SK-N-SH (cell line): Measurements from ENCODE around the gene FRAS1. TPM values are rescaled to one million over a fixed set of nuclear protein-coding genes. Genes with fewer than 3 reads are reported as not detected.

Source experiments
- CTCF ChIA-PET: fragments of 300-600, 350-600 bp; formaldehyde crosslinking; extraction: SDS; loops from one replicate; lab custom pipeline; 2021; lab: Yijun Ruan, JAX
- POLR2A ChIA-PET: fragments of 350-600 bp; sonication (Branson Sonifier 250); formaldehyde crosslinking; extraction: SDS; loops from one replicate; lab custom pipeline; 2020; ENCODE audit warnings: antibody characterized with exemption, inconsistent platforms; lab: Yijun Ruan, JAX
- DNase-seq: peaks from one replicate; pipeline ENCODE4 v3.0.0; 2012
- H2AFZ ChIP-seq: fragments of 200-600 bp; sonication (generic); 2 replicates; pipeline ENCODE4 v1.8.1; 2016; ENCODE audit warnings: antibody characterized with exemption, mild to moderate bottlenecking, low read depth
- H3F3A ChIP-seq: fragments of 200-600 bp; sonication (generic); replicated peaks from 2 replicates; pipeline ENCODE3; 2016; ENCODE audit warnings: antibody characterized with exemption, mild to moderate bottlenecking; ENCODE audit not compliant: insufficient read depth
- H3K27ac ChIP-seq, 2 experiments: fragments of 200-500 bp in 1 of 2; fragments of 200-600 bp in 1 of 2; sonication (Bioruptor generic) in 1 of 2; sonication (generic), shearing (Covaris generic) in 1 of 2; 2 replicates each; pipeline versions ENCODE4 v1.5.1 to v1.6.1; 2014 to 2016; ENCODE audit warnings: low read depth in 2 of 2, inconsistent platforms in 1 of 2, low read length in 1 of 2, mild to moderate bottlenecking in 1 of 2, mixed read lengths in 1 of 2
- H3K27me3 ChIP-seq: fragments of 200-600 bp; sonication (generic), shearing (Covaris generic); 2 replicates; pipeline ENCODE4 v1.6.1; 2016; ENCODE audit warnings: mixed run types; ENCODE audit not compliant: insufficient read depth
- H3K36me3 ChIP-seq, 2 experiments: fragments of 200-500 bp in 1 of 2; fragments of 200-600 bp in 1 of 2; sonication (Bioruptor generic) in 1 of 2; sonication (generic) in 1 of 2; replicated peaks in 1 of 2; 2 replicates each; pipeline versions ENCODE3 to v1.5.1; 2014 to 2016; ENCODE audit warnings: low read length in 1 of 2, mild to moderate bottlenecking in 1 of 2; ENCODE audit not compliant: insufficient read depth in 2 of 2, control insufficient read depth in 1 of 2
- H3K4me1 ChIP-seq, 2 experiments: fragments of 200-500 bp in 1 of 2; fragments of 200-600 bp in 1 of 2; sonication (Bioruptor generic) in 1 of 2; sonication (generic), shearing (Covaris generic) in 1 of 2; 2 replicates each; pipeline versions ENCODE4 v1.5.1 to v1.6.1; 2014 to 2016; ENCODE audit warnings: low read depth in 1 of 2, low read length in 1 of 2, mixed run types in 1 of 2; ENCODE audit not compliant: insufficient read depth in 2 of 2, control insufficient read depth in 1 of 2
- H3K4me2 ChIP-seq: fragments of 200-600 bp; sonication (generic), shearing (Covaris generic); 2 replicates; pipeline ENCODE4 v1.6.1; 2017; ENCODE audit warnings: mixed run types
- H3K4me3 ChIP-seq, 2 experiments: fragments of 200-500 bp in 1 of 2; fragments of 200-600 bp in 1 of 2; sonication (Bioruptor generic) in 1 of 2; sonication (generic), shearing (Covaris generic) in 1 of 2; 2 replicates each; pipeline versions ENCODE4 v1.5.1 to v1.8.1; 2014 to 2016; ENCODE audit warnings: low read depth in 2 of 2, inconsistent platforms in 1 of 2, low read length in 1 of 2, mild to moderate bottlenecking in 1 of 2, mixed read lengths in 1 of 2, moderate library complexity in 1 of 2
- H3K79me2 ChIP-seq: fragments of 200-600 bp; sonication (generic); 2 replicates; pipeline ENCODE4 v1.8.1; 2017; ENCODE audit warnings: mild to moderate bottlenecking; ENCODE audit not compliant: insufficient read depth
- H3K9ac ChIP-seq: fragments of 200-600 bp; sonication (generic); 2 replicates; pipeline ENCODE4 v1.6.1; 2017; ENCODE audit warnings: mixed run types
- H3K9me2 ChIP-seq: fragments of 200-600 bp; sonication (generic); 2 replicates; pipeline ENCODE4 v1.6.1; 2017; ENCODE audit warnings: mixed run types
- H3K9me3 ChIP-seq: fragments of 200-600 bp; sonication (generic); 2 replicates; pipeline ENCODE4 v1.6.1; 2017; ENCODE audit warnings: mixed run types, mild to moderate bottlenecking, moderate library complexity
- H4K20me1 ChIP-seq: fragments of 200-600 bp; sonication (generic); 2 replicates; pipeline ENCODE4 v1.6.1; 2017; ENCODE audit warnings: mild to moderate bottlenecking, mixed run types; ENCODE audit not compliant: insufficient read depth
- CHD2 ChIP-seq: fragments of 150-350 bp; IDR thresholded peaks from 2 replicates; pipeline ENCODE4 v1.6.1; 2018; ENCODE audit warnings: low read length; ENCODE audit not compliant: partially characterized antibody
- EP300 ChIP-seq, 2 experiments: IDR thresholded peaks; 2 replicates each; pipeline versions ENCODE4 v1.4.0 to v1.6.1; 2012; ENCODE audit warnings: borderline replicate concordance in 1 of 2, low read depth in 1 of 2, low read length in 1 of 2
- FOSL2 ChIP-seq: IDR thresholded peaks from 2 replicates; pipeline ENCODE4 v1.4.0; 2012; ENCODE audit warnings: low read depth, mild to moderate bottlenecking, moderate library complexity, borderline replicate concordance
- JUND ChIP-seq: IDR thresholded peaks from 2 replicates; pipeline ENCODE4 v1.4.0; 2012
- MXI1 ChIP-seq: IDR thresholded peaks from 2 replicates; pipeline ENCODE4 v1.6.1; 2012; ENCODE audit warnings: mild to moderate bottlenecking, low read depth, low read length, improper control_type of control experiment
- NFIC ChIP-seq: IDR thresholded peaks from 2 replicates; pipeline ENCODE4 v1.4.0; 2012; ENCODE audit warnings: borderline replicate concordance
- PBX3 ChIP-seq: IDR thresholded peaks from 2 replicates; pipeline ENCODE4; 2012
- RCOR1 ChIP-seq: fragments of 150-350 bp; IDR thresholded peaks from 2 replicates; pipeline ENCODE4 v1.6.1; 2017; ENCODE audit warnings: antibody characterized with exemption, low read length
- RFX5 ChIP-seq: IDR thresholded peaks from 2 replicates; pipeline ENCODE4 v1.6.1; 2012; ENCODE audit warnings: mild to moderate bottlenecking, improper control_type of control experiment, low read length
- RXRA ChIP-seq: IDR thresholded peaks from 2 replicates; pipeline ENCODE4 v1.4.0; 2012; ENCODE audit warnings: low read depth, mild to moderate bottlenecking, borderline replicate concordance
- TAF1 ChIP-seq: IDR thresholded peaks from 2 replicates; pipeline ENCODE4 v1.6.1; 2012; ENCODE audit warnings: low read depth, mild to moderate bottlenecking, low read length, moderate library complexity, borderline replicate concordance
- TEAD4 ChIP-seq: IDR thresholded peaks from 2 replicates; pipeline ENCODE4 v1.4.0; 2012; ENCODE audit warnings: mild to moderate bottlenecking, borderline replicate concordance; ENCODE audit not compliant: insufficient read depth
- WGBS: methylation state at CpG from one replicate; pipeline ENCODE4 v1.1.6; 2017; ENCODE audit warnings: low lambda C conversion rate; 5-methylcytosine and 5-hydroxymethylcytosine counted together
- polyA plus RNA-seq, 3 experiments: library from polyadenylated mRNA; depleted of rRNA; stranded (reverse); fragments of >200 nt; gene quantifications; 2 replicates each; pipeline ENCODE4 v1.2.3, GENCODE V29; 2012
- TF ChIP-seq, protein P1 (sequence below): fragments of 150-350 bp; IDR thresholded peaks from 2 replicates; pipeline ENCODE4 v1.6.1; 2016; ENCODE audit warnings: mild to moderate bottlenecking, low read depth, low read length

FRAS1 gene
- polyA plus RNA-seq, 1 of the 3 experiments (the other 2 are of a cell fraction), result 8.3 TPM

GRCh38 chr4:78432896-78433295 lies 375.8 kb downstream of the FRAS1 start (continued):
- 0 out of 2 replicates have a peak, but pooled peaks have one; percentile 11 for TF ChIP-seq RXRA
- TF ChIP-seq MXI1, result no peak
- TF ChIP-seq TEAD4, result no peak
- peak; percentile 37; the same call in 1 of the 2 replicates for TF ChIP-seq JUND
- TF ChIP-seq, protein P1, sequence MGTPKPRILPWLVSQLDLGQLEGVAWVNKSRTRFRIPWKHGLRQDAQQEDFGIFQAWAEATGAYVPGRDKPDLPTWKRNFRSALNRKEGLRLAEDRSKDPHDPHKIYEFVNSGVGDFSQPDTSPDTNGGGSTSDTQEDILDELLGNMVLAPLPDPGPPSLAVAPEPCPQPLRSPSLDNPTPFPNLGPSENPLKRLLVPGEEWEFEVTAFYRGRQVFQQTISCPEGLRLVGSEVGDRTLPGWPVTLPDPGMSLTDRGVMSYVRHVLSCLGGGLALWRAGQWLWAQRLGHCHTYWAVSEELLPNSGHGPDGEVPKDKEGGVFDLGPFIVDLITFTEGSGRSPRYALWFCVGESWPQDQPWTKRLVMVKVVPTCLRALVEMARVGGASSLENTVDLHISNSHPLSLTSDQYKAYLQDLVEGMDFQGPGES, result no peak
- TF ChIP-seq TAF1, result no peak

DNA sequence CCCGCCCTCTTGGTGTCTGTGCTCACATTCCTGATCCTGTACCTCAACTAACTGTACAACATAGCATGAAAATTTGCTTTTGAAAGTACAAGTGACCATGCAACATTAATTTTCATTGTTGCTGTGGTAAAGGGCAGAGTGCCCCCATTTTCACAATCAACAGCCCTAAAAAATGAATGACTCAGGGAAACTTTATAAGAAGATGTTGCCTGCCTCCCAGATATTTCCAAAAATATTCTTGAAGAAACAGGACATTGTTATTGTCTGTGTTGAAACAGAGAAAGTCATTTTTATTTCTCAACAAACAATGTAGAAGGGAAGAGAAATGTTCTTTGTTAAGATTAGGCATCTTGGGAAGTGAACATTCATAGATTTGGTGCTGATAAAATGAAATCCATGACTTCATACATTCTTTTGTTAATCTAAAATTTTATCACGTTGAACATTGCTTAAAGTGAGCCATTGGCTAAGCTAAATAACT lies 380.5 kb downstream of the FRAS1 start:
- Histone ChIP-seq H3F3A (peaks cover 11% of the 10 kb centered on the region), H2AFZ (peak overlapping the region; percentile 61), H3K4me3 (no peak overlapping the region), H3K9me2 (no peaks in the 10 kb centered on the region), H4K20me1 (no peaks in the 10 kb centered on the region), H3K9ac (0 out of 2 replicates have a peak overlapping the region, but pooled peaks have one; percentile 2), H3K27me3 (no peaks in the 10 kb centered on the region), H3K9me3 (no peaks in the 10 kb centered on the region), H3K4me2 (peak overlapping the region; percentile 13; the same call in 1 of the 2 replicates), H3K27ac (peak overlapping the region in 1 of 2 experiments; percentile 72; a peak in 2 of 4 replicates), H3K4me1 (peaks cover 0 to 20% of the 10 kb centered on the region in 2 experiments; a peak in 1 of 4 replicates), H3K79me2 (no peaks in the 10 kb centered on the region), H3K36me3 (peaks cover 0 to 26% of the 10 kb centered on the region in 2 experiments)
- DNase-seq, result no peak
- POLR2A ChIA-PET, result no interaction called here
- peak in 1 of 2 experiments; percentile 30; a peak in 1 of 4 replicates for TF ChIP-seq EP300 (IDR thresholded peaks at IDR 0.05; ENCODE audit: borderline replicate concordance in 1 of 2, low read depth in 1 of 2, low read length in 1 of 2)
- 0 out of 2 replicates have a peak, but pooled peaks have one; percentile 10 for TF ChIP-seq TEAD4
- TF ChIP-seq RFX5, result no peak
- peak; percentile 39; the same call in 1 of the 2 replicates for TF ChIP-seq PBX3
- no peak for TF ChIP-seq RXRA
- 0 out of 2 replicates have a peak, but pooled peaks have one; percentile 10 for TF ChIP-seq NFIC
- peak; percentile 57 for TF ChIP-seq JUND
- WGBS, result 48% methylated on average over 2 of the region's 2 CpGs
- CTCF ChIA-PET, result no interaction called here

DNA sequence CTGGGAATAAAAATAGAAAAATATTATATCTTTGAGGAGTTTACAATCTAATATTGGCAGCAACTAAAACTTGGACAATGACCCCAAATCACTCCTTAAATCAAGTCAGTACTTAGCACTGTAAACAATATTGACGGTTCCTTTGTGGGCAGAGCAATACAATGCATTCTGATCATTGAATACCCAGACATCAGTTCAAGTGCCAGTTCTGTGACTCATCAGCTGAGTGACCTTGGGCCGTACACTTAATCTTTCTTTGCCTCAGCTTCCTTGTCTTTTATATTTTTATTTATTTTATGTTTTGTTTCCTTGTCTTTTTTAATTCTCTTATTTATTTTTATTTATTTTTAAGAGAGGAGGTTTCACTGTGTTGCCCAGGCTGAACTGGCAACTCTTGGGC lies 382.2 kb downstream of the FRAS1 start:
- no peaks in the 10 kb centered on the region for H4K20me1 ChIP-seq
- H3K9me2 ChIP-seq, result no peaks in the 10 kb centered on the region
- H3K27ac ChIP-seq, result no peak overlapping the region
- H2AFZ ChIP-seq, result no peak overlapping the region; the same call in 1 of the 2 replicates
- no peak for DNase-seq
- POLR2A ChIA-PET, result no interaction called here
- H3K9me3 ChIP-seq, result no peaks in the 10 kb centered on the region
- peaks cover 0 to 10% of the 10 kb centered on the region in 2 experiments; a peak in 1 of 4 replicates for H3K4me1 ChIP-seq
- CTCF ChIA-PET, result no interaction called here
- H3K9ac ChIP-seq, result no peak overlapping the region
- H3K79me2 ChIP-seq, result no peaks in the 10 kb centered on the region
- no peak overlapping the region for H3K4me3 ChIP-seq
- H3K4me2 ChIP-seq, result no peak overlapping the region
- peaks cover 11% of the 10 kb centered on the region for H3F3A ChIP-seq
- no peaks in the 10 kb centered on the region for H3K27me3 ChIP-seq
- peaks cover 0 to 25% of the 10 kb centered on the region in 2 experiments for H3K36me3 ChIP-seq
- 36% methylated on average over 2 of the region's 2 CpGs for WGBS
- TF ChIP-seq CHD2 (no peak), TEAD4 (no peak), JUND (peak; percentile 30; the same call in 1 of the 2 replicates), EP300 (IDR thresholded peaks at IDR 0.05; ENCODE audit: borderline replicate concordance in 1 of 2, low read depth in 1 of 2, low read length in 1 of 2) (no peak), FOSL2 (peak; percentile 35; the same call in 1 of the 2 replicates), RCOR1 (no peak)
- TF ChIP-seq, all 33 proteins: peak for 2
